AG10803 (cell line): Measurements from ENCODE around the gene CRY2.

Experiments
- DNase-seq: peaks from one replicate; pipeline ENCODE4 v3.0.0; 2010; ENCODE audit warnings: low read depth
- H3K4me3 ChIP-seq: 2 replicates; pipeline ENCODE4 v1.5.1; 2011; ENCODE audit warnings: mild to moderate bottlenecking, low read length, control low read depth
- TF ChIP-seq, protein P1 (sequence below): conservative IDR thresholded peaks from 2 replicates; pipeline ENCODE4 v1.5.1; 2011; ENCODE audit warnings: mild to moderate bottlenecking, low read length, control low read depth, inconsistent platforms

The CRY2 gene

DNA sequence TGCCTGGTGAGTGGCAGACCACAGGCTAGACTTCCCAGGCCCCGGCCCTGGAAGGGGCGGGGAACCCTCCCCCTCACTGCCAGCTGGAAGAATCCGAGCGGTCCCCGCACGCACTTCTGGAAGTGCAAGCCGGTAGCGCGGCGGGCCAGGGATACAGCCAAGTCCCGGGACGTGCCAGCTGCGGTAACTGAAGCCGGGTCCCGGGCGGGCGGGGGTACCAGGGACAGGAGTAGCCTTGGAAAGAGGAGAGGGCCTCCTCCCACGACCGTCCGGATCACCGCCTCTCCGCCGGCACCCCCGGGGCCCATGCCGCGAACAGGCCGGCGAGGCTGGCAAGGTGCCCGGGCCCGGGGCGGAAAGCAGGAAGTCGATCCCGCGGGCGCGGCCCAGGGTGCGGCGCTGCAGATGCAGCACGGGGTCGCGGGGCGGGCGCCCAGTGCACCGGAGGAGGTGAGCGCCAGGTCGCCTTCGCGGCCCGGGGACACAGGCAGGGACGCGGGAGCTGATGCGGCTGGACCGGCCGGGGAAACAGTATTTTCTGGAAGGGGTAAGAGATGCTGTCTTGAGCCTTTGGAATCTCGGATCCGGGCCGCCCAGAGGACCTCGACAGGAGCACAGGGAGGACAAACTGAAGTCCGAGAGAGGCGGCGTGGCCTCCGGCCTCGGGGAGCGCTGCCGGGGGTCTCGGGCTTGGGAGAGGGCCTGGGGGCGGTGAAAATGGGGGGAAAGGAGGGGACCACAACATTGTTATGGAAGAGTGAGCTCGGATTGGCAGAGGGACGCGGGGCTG, 43.1 kb upstream of the CRY2 start:
- peak overlapping the region; percentile 90 for H3K4me3 ChIP-seq
- TF ChIP-seq, protein P1, sequence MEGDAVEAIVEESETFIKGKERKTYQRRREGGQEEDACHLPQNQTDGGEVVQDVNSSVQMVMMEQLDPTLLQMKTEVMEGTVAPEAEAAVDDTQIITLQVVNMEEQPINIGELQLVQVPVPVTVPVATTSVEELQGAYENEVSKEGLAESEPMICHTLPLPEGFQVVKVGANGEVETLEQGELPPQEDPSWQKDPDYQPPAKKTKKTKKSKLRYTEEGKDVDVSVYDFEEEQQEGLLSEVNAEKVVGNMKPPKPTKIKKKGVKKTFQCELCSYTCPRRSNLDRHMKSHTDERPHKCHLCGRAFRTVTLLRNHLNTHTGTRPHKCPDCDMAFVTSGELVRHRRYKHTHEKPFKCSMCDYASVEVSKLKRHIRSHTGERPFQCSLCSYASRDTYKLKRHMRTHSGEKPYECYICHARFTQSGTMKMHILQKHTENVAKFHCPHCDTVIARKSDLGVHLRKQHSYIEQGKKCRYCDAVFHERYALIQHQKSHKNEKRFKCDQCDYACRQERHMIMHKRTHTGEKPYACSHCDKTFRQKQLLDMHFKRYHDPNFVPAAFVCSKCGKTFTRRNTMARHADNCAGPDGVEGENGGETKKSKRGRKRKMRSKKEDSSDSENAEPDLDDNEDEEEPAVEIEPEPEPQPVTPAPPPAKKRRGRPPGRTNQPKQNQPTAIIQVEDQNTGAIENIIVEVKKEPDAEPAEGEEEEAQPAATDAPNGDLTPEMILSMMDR: no peak
- peak; percentile 48 for DNase-seq

DNA sequence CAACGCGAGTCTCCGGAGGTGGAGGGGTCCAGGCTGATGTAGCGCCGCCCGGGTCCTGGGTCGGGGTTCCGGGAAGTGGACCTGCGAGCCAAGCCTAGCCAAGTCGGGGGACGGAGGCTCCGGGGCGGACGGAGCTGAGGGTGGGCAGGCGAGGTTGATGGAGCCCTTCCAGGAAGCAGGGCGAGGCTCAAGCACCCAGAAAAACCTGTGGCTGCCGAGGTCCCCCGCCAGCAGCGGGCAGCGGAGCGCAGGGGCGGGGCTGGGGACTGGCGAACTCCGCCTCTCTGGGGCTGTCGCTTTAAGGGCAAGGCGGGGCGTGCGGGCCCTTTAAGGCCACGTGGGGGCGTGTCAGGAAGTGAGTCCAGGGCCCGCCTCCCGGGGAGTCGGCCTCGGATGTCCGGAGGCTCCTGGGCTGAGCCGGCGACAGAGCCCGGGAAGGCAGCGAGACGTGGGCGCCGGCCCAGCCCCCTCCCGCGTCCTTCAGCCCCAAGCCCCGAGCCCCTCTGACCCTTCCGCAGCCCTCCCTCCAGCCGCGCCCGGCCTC, 42.4 kb upstream of the CRY2 start, which contains the start of gene SLC35C1:
Gene SLC35C1 (plus strand): TSS at position 389 of the 544 bp plus-strand sequence. CDS start 653 bp downstream, outside the sequence.
- peak within 1 kb of the TSS; percentile 90 for H3K4me3 ChIP-seq
- TF ChIP-seq, protein P1: 0 out of 2 replicates have a peak, but pooled peaks have one; percentile 13
- peak; percentile 93 for DNase-seq

DNA sequence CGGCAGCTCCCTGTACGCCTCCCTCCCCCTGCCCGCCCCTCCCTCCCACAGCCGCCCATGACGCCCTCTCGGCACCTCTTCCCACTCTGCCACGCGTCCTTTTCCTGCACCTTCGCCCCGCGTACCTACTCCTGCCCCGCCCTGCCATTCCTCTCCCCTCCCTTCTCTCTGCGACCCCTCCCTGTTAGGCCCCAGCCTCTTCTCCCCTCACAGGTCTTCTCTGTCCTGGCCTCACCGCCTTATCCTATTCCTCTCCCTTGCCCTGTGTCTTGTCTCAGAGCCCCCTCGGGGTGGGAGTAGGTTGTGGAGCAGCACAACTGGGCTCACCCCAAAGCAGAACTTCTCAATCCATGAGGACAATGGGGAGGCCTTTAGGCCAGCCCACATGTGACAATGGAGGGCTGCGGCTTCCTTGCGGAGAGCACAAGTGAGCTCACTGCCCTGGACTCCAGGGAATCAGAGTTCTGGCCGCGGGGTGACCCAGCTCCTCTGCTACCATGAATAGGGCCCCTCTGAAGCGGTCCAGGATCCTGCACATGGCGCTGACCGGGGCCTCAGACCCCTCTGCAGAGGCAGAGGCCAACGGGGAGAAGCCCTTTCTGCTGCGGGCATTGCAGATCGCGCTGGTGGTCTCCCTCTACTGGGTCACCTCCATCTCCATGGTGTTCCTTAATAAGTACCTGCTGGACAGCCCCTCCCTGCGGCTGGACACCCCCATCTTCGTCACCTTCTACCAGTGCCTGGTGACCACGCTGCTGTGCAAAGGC, 41.8 kb upstream of the CRY2 start:
- DNase-seq: peak; percentile 78
- TF ChIP-seq, protein P1: no peak
- peak overlapping the region; percentile 90 for H3K4me3 ChIP-seq

DNA sequence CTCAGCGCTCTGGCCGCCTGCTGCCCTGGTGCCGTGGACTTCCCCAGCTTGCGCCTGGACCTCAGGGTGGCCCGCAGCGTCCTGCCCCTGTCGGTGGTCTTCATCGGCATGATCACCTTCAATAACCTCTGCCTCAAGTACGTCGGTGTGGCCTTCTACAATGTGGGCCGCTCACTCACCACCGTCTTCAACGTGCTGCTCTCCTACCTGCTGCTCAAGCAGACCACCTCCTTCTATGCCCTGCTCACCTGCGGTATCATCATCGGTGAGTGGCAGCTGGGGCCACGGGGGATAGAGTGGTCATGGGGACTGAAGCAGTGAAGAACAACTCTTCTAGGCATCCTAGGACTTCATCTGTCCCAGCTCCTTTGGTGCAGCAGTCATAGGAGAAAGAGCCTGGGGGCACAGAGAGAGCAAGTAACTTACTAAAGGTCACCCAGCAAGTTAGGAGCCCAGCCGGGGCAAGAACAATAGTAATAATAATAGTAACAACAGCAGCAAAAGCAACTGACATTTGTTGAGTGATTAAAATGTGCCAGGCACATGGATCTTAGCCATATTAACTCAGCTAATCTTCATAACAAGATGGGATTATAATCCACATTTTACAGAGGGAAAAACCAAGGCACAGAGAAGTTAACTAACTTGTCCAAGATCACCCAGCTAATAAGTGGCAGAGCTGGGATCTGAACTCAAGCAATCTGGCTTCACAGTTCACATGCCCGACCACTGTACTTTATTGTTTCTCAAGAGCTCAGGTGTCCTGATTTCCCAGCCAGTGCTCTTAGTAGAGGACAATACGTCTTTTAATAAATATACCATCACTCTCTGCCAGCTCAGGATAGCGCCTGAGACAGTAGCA, 41.0 kb upstream of the CRY2 start:
- TF ChIP-seq, protein P1: no peak
- no peak for DNase-seq
- H3K4me3 ChIP-seq: peak overlapping the region; percentile 90

DNA sequence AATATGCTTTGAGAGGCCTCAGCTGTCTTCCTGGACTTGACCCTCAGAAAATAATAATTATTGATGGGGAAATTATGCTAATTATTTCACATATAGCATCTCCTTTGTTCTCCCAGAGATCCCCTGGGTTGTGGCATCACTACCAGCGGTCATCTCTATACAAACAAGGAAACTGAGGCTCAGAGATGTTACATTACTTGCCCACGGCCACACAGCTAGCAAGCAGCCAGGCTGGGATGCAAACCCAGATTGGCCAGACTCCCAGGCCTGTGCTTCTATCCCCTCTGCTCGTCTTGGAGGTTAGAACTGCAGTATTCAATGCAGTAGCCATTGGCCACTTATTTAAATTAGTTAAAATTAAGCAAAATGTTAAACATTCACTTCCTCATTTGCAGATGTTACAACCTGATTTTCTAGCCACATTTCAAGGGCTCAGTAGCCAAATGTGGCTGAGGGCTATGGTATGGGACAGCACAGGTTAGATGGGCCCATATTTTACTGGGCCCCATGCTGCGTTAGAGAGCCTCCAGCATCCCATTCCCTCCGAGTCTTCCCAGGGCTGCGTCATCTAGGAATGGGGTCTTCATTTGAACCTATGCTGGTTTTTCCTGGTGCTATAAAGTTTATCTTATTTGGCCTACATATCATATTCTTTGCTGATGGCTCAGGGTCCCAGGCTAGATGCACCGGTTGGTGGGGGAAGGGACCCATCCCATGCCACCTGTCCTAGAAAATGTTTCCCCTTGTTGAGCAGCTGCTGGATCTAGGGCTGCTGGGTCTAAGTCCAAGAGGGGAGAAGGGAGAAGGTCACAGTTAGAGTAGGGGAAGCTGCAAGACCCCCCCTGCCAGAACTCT, 40.1 kb upstream of the CRY2 start:
- no peak for DNase-seq

More for the DNA sequence above, 40.1 kb upstream of the CRY2 start:
- H3K4me3 ChIP-seq: peak overlapping the region; percentile 90
- TF ChIP-seq, protein P1: no peak
